ENCODE measurements around the gene PPOX.

The PPOX gene

DNA sequence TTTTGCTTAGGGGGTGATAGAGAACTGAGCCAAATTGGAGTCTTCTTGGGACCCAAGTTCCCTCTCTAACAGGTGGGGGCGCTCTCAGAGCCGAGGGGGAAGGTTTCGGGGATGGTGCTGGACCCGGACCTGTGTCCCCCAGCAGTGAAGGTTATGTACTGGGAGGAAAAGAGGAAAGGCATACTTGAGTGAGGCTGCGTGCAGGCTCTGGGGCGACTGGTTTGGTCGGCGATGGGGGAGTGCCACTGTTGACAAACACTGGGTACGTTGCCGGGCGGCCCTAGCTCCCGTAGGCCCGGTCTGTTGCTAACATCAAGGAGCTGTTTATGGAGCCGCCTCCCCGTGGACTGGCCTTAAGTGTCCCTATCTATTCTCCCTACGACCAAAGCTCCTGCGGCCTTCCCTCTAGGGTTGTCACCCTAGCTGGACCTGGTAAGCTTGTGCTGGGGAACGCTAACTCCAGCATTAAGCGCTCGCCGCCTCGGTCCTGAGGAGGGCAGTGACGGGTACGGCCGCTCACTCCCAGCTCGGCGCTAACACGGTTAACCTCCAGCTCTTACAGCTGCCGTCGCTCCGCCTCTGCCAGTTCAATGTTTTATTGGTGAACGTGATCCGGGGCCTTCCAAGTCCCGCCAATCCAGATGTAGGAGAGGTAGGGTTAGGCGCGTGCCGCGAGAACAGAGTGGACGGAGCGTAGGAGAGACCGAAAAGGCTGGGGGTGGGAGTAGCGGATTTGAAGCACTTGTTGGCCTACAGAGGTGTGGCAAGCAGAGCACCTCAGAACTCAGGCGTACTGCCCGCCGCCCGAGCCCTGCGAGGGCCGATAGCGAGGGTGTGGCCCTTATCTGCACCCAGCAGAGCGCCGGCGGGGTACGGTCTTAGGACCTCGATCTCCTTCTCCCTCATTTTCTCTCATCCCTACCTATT lies at the start of gene PPOX:
Gene PPOX, plus strand, starts transcription at position 685 of the 927 bp plus-strand sequence. CDS start 422 bp downstream, outside the sequence.
- peak; percentile 95 for DNase-seq

DNA sequence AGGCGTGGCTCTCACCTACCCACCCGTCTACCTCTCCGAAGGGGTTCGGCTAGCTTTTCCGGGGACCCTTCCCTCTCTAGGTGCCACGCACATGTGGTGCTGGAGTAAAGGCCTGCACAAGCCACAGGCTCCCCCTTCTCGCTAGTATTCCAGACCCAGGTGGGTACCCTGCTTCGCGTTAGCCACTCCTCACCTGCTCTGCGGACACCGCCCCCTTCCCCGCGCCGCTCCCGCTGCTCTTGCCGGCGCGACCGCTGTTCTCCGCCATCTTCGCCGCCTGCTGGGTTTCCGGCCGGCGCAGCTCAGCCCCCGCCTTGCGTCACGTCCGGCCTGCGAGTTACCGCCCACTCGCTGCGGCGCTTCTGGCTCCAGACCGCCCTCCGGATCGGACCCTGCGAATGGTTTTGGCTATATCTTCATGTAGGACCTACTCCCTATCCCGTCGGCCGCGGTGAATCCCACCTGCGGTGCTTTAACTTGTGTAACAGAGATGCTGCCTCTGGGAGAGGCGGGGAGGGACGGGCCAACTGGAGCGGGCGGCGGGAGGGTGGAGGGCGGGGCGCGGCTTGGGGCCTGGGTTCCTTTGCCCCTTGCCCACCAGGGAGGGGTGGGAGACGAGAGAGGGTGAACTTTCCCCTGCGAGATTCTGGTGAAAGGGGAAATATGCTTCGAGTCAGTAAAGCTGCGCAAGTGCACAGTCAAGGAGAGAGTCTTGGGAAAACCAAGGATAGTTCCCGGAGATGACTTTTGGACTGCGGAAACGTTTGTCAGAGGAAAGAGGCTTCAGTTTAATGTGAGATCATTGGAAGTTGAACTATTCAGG lies 48.3 kb upstream of the PPOX start, which contains the start of the genes NIT1 and PFDN2:
Gene NIT1, plus strand, starts transcription at position 347 of the 823 bp plus-strand sequence. Its CDS starts 72 bp downstream, at position 419.
Gene PFDN2, minus strand, starts transcription at position 279 of the 823 bp plus-strand sequence. Its CDS starts 11 bp downstream, at position 268.
- DNase-seq, result peak; percentile 75

DNA sequence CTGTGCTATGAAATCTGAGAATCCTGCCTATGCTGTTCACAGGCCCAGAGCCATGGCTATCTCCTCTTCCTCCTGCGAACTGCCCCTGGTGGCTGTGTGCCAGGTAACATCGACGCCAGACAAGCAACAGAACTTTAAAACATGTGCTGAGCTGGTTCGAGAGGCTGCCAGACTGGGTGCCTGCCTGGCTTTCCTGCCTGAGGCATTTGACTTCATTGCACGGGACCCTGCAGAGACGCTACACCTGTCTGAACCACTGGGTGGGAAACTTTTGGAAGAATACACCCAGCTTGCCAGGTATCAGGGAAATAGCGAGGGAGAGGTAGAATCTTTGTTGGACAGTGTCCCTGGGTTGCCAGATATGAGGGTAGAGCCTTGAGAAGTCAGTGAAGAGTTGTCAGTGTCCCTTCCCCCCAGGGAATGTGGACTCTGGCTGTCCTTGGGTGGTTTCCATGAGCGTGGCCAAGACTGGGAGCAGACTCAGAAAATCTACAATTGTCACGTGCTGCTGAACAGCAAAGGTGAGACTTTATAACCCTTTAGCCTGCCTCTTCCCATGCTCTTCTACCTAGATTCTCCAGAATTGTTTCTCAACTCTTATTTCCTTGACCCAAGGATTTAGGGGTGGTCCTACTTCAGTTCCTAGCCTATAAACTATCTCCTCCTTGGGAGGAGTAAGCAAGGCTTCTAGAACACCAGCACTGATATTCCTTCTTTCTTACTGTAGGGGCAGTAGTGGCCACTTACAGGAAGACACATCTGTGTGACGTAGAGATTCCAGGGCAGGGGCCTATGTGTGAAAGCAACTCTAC lies 46.9 kb upstream of the PPOX start:
- DNase-seq, result no peak

DNA sequence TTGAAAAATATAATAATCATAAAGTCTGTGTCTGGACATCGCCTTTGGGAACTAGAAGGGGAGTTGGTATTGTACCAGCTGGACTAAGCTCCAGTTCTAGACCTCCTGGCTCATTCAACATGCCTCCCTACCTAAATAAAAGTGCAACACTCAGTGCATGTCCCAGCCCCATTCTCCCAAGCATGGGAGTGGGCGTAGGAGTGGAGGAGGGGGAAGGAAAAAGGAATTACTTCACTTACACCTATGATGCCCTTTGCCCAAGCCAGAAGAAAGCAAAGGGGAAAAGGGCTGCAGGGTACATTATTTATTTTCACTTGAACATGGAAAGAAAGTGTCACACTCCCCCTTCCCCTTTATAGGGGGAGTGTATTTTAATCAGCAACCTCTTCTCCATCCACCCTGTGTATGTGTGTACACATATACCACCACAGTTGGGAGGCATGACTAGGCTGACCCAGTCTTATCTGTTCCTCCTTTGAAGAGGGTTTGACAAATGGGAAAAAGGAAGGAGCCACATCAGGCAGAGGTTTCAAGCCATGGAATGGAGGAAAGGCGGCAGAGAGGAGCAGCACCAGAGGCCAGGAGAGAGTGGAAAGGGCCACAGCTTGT lies 45.1 kb upstream of the PPOX start:
- no peak for DNase-seq

DNA sequence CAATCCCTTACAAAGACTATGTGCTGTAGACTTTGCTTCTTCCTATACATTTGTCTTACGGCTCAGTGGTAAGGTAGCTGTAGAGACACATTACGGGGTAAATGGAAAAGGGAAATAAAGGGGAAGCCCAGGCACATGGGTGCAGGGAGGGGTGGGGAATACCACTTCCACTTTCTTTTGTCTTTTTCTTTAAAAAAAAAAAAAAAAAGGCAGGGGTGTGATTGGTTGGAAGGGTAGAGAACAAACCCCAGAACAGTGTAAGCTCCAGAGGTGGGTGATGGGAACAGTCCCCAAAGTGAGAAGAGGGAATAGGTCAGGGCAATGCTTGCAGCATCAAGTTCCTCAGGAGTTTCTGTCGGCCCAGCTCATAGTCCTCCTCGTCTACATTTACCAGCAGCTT lies 44.4 kb upstream of the PPOX start:
- no peak for DNase-seq

DNA sequence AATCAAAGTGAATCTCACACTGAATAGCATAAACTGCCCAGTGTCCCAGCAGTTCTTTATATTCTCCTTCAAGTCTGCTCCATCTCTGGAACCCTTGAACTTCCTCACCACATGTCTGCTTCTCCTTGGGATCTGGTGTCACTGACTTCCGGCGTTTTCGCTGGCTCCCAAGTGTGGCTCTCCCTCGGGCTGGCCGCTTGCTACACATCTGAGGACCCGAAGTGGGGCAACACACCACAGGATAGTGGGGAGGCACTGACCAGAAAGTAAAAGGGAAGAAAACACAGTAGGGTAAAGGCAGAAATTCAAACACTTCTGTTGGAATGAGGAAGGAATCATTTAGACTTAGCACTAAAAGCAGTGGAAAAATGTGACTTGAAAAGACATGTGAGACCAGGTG lies 43.3 kb upstream of the PPOX start:
- DNase-seq, result no peak

DNA sequence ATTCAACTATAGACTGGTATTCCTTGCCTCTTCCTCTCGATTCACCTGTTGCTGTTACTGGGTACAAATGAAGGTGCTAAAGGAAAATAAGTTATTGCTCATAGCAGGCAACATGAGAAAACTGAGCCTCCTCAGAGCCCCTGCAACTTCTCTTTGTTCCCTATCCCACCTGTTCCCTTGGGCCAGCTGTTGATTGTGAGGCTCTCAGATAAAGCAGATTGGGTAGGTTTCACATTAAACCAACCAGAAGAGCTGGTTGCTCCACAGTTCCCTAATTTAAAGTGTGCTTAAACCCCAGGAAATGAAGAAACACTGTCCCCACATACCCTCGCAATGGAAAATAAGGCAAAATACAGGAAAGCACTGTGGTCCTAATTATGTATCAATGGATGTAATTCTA lies 38.6 kb upstream of the PPOX start:
- no peak for DNase-seq

DNA sequence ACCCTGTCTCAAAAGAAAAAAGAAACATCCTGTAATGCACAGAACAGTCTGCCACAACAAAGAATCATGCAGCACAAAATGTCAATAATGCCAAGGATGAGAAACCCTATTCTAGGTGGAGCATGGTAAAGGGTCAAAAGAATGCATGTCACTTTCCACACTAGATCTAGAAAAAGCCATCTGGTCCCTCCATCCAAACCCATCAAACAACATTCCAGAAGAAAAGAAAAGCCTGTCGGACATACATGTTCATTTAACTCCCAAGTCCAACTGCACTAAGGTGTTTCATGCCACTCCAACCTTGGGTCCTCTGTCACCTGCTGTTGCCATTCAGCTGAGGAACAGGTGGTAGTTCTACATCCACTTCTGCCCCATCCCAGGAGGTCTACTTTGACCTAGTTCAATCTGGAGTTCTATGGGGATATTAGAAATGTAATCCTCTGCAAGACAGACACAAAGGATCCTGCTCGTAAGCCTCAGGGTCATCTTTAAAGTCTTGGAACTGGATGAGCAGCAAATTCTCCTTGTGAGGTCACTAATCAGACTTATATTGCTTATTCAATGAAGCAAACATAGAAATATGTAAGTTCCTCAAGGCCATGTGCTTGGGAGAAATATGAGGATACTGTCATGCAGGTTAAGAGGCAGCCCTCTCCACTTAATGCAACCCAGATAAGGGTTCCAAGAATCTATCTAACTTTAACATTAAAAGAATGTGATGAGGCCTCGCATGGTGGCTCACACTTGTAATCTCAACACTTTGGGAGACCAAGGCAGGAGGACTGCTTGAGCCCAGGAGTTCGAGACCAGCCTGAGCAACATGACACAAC lies 37.4 kb upstream of the PPOX start:
- no peak for DNase-seq

DNA sequence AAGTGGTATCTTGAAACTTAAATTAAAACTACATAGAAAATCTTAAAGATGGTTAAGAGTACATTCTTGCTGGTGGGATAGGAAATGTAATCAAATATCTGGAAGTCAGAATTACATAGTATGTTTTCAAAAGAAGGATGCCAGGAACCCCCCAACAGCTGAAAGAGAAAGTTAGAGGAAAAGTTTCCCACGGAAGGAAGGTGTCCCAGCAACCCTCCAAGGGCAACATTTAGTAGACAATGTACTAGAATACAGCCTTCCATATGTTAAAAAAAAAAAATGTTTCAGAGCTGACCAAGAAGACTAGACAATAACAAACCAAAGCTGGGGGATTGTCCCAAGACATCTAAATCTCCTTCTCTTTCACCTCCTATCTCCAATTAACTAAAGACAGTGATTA lies 36.0 kb upstream of the PPOX start:
- no peak for DNase-seq

DNA sequence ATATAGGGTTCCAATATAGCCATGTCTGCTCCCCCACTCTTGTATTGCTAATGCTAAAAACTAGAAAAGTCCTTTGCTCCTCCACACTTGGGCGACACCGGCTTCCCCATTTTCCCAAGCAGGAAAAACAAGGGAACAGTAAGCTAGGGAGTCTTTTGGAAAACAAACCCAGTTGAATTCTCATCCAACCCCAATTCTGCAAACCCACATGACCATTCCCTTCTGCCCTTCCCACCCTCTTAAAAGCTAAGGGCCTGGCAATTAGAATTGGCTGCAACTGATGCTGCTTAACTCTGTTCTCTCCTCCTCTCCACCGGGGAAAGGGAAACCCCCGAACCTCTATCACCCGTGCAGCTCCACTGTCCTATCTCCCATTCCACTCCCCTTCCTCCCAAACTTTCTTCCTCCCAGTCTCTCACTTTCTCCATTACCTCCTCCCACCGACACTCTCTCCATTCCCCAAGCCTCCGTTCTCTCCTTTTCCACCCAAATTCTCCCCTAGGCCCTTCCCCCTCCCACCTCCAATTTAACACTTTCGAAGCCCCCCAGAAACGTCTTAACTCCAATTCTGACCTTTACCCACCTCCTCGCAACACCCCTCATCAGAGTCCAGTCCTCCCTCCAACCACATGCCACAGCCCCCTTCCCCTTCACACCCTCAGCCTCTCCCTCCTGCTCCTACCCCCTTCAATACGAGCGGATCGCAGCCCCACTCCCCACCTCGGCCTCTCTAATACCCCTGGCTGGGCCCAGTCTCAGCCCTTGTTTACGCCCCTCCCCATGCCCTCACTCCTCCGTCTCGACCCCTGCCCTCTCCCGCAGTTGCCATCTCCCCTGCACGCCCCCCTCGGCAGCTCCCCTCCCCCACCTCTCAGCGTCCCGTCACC lies 34.5 kb upstream of the PPOX start:
- DNase-seq, result no peak

DNA sequence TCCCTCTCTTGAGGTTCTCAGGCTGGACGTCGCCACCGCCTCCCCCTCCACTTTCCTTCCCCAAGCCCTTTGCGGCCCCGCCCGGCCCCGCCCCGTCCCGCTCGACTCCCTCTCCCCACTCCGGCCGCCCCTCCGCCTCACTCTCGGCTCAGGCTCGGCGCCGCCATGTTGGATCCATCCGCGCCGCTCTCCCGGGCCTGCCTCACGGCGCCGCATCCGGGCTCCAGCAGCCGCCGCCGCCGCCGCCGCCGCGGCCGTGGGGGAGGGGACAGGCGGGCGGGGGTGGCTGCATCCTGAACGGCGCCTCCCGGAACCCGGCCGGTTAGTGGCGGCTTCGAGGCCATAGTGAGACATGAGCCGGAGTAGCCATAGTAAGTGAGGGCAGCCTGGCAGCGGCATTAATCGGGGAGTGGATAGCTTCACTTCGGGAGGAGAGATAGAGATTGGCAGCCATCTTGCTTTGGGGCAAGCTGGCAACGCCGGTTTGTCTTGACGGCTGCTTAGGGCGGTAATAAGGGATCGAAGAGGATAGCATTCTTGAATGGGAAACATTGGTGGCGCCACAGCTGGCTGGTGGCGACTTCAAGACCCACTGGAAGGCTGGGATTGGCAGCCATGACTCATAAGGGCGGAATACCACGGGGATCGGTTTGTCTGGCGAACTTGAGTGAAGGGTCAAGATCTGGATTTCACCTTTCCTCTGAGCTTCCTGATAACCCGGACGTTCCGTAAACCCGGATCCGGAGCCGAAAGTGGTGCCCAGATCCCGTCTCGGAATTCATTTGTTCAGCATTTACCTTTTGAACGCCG lies 33.6 kb upstream of the PPOX start, which contains the start of gene DEDD:
Gene DEDD, minus strand, starts transcription at position 258 of the 810 bp plus-strand sequence. CDS start 8,205 bp downstream, outside the sequence.
- DNase-seq, result peak; percentile 96

DNA sequence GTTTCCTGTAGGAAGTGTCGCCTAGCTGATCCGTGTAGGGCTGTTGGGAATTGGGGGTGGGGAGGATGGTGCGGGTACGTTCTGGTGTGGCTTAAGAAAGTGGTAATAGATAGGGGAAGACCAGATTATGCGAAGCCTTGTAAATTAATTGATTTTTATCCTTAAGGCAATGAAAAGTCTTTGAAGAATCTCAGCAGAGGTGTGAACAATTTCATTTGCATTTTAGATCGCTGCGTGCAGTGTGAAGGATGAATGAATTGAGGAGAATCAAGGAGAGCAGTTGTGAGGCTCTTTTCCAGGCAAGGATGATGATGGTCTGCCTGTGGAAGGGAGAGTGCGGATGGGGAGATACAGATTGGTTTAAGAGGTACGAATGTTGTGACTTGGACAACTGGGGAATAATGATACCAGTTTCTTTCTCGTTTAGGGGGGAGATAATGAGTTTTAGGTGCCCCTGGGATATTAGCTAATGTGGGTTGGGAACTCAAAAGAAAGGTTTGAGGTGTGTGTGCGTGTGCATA lies 32.9 kb upstream of the PPOX start:
- DNase-seq, result no peak

DNA sequence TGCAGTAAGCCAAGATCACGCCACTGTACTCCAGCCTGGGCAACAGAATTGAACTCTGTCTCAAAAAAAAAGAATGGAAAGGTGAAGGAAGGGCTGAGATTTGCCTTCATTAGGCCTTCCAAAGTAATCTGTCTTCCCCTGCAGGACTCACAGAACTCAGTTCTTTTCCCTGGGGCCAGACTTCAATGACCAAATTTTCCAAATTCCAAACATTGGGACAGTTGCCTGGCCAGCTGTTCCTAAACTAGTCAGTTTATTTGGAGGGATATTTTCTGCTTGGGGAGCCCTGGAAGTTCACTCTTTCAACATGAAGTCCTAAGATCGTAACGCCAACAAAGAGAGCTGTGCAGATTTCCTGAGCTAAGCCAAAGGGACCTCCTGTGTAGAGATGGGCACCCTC lies 28.3 kb upstream of the PPOX start:
- no peak for DNase-seq

DNA sequence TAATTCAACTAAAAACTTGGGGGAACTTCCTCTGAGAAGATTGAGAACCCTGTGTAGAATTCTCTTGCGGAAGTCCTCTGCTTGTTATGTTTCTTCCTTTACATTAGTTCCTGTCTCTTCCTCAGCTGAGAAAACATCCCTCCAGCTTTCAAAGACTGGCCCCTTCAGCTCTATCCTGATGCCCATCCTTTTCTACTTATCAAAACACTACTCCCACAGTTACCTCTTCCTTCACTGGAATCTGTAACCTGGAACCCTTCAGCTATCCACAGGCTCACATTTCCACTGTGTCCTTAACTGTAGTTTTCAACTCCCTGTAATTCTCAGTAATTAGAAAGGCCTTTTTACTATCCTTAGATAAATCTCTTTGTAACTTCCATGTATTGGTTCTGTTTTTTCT lies 27.8 kb upstream of the PPOX start:
- no peak for DNase-seq

DNA sequence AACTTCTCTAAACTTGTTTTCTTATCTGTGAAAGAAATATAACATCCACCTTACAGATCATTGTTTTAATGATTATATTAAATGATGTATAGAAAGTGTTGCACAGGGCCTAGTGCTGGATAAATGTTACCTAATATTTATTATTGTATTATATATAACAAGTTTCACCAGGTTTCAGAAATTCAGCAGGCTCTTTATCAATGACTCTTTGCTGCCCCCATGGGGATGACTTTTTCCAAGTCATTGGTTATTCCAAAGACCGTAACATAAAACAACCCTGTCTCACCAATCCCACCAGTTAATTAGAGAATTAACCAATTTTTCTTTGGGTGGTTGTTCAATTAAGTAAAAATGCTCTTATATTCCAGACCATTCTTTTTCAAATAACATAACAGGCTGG lies 26.5 kb upstream of the PPOX start:
- no peak for DNase-seq

DNA sequence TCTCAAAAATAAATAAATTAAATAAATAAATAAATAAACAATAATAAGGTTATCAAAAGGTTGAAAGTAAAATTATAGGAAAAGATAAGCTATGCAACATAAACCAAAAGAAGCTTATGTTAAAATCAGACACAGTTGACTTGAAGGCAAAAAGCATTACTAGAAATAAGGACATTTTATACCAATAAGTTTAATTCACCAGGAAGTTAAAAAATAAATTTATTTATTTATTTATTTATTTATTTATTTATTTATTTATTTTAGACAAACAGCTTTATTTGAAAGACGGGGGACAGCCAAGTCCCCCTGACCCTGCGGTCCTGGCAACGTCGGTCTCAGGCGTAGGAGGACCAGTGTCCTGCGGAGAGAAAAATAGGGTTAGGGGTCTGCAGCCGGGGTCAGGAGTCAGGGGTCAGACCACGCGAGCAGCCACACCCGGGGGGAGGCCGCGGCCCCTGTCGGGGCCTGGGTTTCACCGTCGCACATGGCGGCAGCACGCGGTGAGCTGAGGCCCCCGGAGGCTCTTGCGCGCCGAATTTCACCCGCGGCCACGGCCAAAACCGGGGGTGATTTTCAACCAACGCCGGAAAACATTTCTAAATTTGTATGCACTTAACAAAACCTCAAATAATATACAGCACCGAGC lies 25.3 kb upstream of the PPOX start:
- no peak for DNase-seq

DNA sequence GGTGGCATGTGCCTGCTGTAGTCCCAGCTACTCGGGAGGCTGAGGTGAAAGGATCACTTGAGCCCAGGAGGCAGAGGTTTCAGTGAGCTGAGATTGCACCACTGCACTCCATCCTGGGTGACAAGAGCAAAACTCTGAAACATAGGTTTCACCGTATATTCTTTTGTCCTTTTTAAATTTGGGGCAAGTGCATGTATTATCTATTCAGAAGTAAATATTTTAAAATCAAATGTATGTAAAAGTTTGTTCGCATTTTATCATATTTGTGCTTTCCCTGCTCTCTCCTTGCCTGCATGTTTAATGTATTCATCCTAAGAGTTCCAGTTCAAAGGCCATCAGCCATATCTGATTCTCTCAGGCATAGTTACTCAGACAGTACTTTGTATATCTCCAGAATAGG lies 20.4 kb upstream of the PPOX start:
- no peak for DNase-seq

DNA sequence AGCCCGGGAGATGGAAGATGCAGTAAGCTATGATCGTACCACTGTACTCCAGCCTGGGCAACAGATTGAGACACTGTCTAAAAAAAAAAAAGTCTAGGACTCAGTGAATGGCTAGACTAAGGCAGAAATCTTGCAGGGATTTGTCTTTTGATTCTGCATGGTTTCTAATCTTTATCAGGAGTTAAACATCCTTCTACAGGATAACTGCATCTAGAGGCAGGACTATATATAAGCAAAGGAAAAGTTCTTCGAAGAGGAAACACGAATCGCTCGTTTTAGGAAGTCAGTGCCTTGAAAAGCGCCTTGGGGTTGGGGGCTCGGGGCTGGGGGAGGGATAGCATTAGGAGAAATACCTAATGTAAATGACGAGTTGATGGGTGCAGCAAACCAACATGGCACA lies 13.1 kb upstream of the PPOX start:
- DNase-seq, result no peak

All from GDM1 (cell line).